ENCODE results near the gene RNF39. TPM values are rescaled to one million over a fixed set of nuclear protein-coding genes. Genes with fewer than 3 reads are reported as not detected.

RNF39 gene
- total and polyA plus RNA-seq, 2 of the 13 experiments (the other 11 are each of a cell fraction or from before 2014, with no cell fraction given), result 0.13 to 1.8 TPM

- TF ChIP-seq MLXIP (CRISPR knock-in tag; IDR thresholded peaks at IDR 0.05; ENCODE audit: borderline replicate concordance) (no peak), PRDM10 (CRISPR knock-in tag; IDR thresholded peaks at IDR 0.05; ENCODE audit: low read depth) (no peak), THAP9 (CRISPR knock-in tag; IDR thresholded peaks at IDR 0.05; ENCODE audit: borderline replicate concordance) (peak; percentile 56), NFYC (CRISPR knock-in tag; IDR thresholded peaks at IDR 0.05) (no peak), NR2F6 (IDR thresholded peaks at IDR 0.05) (no peak), NR2F6 (CRISPR knock-in tag; IDR thresholded peaks at IDR 0.05) (no peak), YEATS4 (CRISPR knock-in tag; IDR thresholded peaks at IDR 0.05; ENCODE audit: borderline replicate concordance) (peak; percentile 56; the same call in 1 of the 2 replicates), FUBP1 (CRISPR knock-in tag; IDR thresholded peaks at IDR 0.05; ENCODE audit: borderline replicate concordance) (no peak), BATF2 (CRISPR knock-in tag; IDR thresholded peaks at IDR 0.05) (no peak), ZNF432 (CRISPR knock-in tag; IDR thresholded peaks at IDR 0.05; ENCODE audit: borderline replicate concordance) (no peak), SMAD1 (CRISPR knock-in tag; IDR thresholded peaks at IDR 0.05; ENCODE audit: borderline replicate concordance, low read depth) (peak; percentile 53; the same call in 1 of the 2 replicates), SP5 (CRISPR knock-in tag; IDR thresholded peaks at IDR 0.05; ENCODE audit: borderline replicate concordance, low read depth) (peak; percentile 47; the same call in 1 of the 2 replicates), ZNF383 (CRISPR knock-in tag; IDR thresholded peaks at IDR 0.05; ENCODE audit: borderline replicate concordance) (no peak), MAFG (CRISPR knock-in tag; IDR thresholded peaks at IDR 0.05) (no peak), ZNF24 (IDR thresholded peaks at IDR 0.05) (no peak)
Measured at GRCh38 chr6:30102970-30103871, 27.7 kb upstream of the RNF39 start (continued).

All from HepG2 (cell line).